ENCODE results near the gene FAM120B.

DNA sequence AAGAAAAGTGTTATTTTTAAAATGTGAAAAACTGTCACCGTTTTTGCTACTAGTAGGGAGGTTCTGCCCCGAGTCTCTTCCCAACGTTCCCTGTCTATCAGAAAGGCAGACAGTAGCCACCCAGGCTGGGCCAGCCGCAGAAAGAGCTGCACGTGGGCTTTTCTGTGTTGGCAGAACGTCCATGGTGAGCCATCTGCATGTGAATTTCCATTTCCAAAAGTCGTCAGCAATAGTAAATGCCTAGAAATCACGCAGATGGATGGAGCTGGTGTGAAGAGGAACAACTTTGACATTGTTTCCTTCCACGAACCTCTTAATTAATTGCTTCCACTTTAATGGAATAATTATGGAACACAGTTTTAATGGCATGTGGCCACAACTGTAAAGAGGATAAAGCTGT is 97.5 kb downstream of the FAM120B start:
- TF ChIP-seq, protein P1, sequence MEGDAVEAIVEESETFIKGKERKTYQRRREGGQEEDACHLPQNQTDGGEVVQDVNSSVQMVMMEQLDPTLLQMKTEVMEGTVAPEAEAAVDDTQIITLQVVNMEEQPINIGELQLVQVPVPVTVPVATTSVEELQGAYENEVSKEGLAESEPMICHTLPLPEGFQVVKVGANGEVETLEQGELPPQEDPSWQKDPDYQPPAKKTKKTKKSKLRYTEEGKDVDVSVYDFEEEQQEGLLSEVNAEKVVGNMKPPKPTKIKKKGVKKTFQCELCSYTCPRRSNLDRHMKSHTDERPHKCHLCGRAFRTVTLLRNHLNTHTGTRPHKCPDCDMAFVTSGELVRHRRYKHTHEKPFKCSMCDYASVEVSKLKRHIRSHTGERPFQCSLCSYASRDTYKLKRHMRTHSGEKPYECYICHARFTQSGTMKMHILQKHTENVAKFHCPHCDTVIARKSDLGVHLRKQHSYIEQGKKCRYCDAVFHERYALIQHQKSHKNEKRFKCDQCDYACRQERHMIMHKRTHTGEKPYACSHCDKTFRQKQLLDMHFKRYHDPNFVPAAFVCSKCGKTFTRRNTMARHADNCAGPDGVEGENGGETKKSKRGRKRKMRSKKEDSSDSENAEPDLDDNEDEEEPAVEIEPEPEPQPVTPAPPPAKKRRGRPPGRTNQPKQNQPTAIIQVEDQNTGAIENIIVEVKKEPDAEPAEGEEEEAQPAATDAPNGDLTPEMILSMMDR (conservative IDR thresholded peaks at IDR 0.05 in 1 of 2, IDR thresholded peaks at IDR 0.05 in 1 of 2; ENCODE audit: low read depth in 1 of 2, low read length in 2 of 2): no peak
- no peak for TF ChIP-seq EZH2 (IDR thresholded peaks at IDR 0.05; ENCODE audit: low read length, missing control alignments)
